Measurements from ENCODE around the gene IMPACT. TPM values are rescaled to one million over a fixed set of nuclear protein-coding genes. Genes with fewer than 3 reads are reported as not detected.

The IMPACT gene
- total and polyA plus RNA-seq, 2 of the 4 experiments (the other 2 are of a cell fraction), result 11.8 to 13.8 TPM

DNA sequence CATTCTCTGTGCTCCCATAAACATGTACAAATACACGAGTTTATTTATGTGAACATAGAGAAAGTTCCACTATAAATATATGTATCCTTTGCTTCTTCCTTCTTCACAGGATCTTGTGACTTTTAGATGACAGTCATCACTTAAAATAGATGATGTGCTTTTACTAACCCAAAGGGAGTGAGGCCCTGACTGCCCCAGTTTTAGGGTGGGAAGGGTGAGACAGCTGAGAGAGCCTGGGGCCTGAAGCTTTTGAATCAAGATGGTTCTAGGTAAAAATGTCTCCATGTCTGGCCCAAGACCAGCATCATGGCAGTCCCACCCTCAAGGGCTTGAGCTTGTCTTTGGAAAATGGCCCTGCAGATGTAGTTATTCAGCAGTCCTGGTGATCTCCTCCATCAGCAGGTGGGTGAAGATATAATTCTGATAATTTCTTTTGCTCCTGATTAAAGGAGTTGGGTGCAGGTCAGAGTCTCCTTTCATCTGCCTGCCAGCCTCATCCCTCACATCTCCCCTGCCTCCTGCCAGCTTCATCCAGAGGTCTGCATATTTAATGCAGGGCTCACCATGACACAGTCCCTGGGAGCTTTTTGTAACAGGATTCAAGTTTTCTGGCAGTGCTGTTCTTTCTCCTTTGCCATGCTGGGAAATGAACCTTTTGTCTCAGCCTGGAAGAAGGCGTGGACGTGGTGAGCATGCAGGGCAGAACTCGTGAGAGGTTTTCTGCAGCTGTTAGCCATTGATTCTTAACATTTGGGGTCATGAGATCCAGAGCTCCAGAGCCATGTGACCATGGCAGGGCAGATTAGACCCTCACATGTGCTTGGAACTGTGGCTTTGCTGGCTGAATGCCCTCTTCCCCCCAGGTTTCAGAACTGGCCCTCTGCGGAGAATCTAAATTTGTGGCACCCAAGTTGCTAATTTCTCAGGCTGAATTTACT is 36.6 kb downstream of the IMPACT start:
- ATAC-seq (ENCODE audit: low read depth) (no peak), DNase-seq (no peak)
- Histone ChIP-seq H4K5ac (ENCODE audit: low read depth, low read length) (no peak overlapping the region), H3K9me3 (ENCODE audit: control insufficient read depth, insufficient read depth, low read length) (no peaks in the 10 kb centered on the region), H3K4ac (ENCODE audit: low read depth, low read length) (no peak overlapping the region), H3K27ac (ENCODE audit: insufficient read depth, low read length) (no peak overlapping the region), H3K27me3 (ENCODE audit: control insufficient read depth, insufficient read depth, low read length) (no peaks in the 10 kb centered on the region; the same call in none of the 2 replicates), H3K79me1 (ENCODE audit: low read depth in 1 of 2, low read length in 2 of 2) (no peaks in the 10 kb centered on the region), H4K8ac (ENCODE audit: low read depth in 2 of 2, low read length in 2 of 2) (no peak overlapping the region), H3K56ac (ENCODE audit: extremely low read depth, insufficient read depth, low read length) (no peak overlapping the region), H3K36me3 (ENCODE audit: control insufficient read depth, insufficient read depth, low read length) (no peaks in the 10 kb centered on the region), H3K9me1 (ENCODE audit: insufficient read depth, low read length) (0 out of 2 replicates have a peak, but pooled peaks cover 2% of the 10 kb centered on the region), H2BK20ac (ENCODE audit: low read depth, low read length) (no peak overlapping the region), H3K23ac (ENCODE audit: low read depth, low read length) (no peak overlapping the region), H2BK5ac (ENCODE audit: low read depth, low read length, poor library complexity, severe bottlenecking) (no peak overlapping the region), H3K4me1 (ENCODE audit: control insufficient read depth, insufficient read depth, low read length) (no peaks in the 10 kb centered on the region), H2AFZ (replicated peaks; ENCODE audit: low read length, poor library complexity) (no peak overlapping the region), H3K9ac (ENCODE audit: low read depth, low read length) (no peak overlapping the region), H3K4me3 (ENCODE audit: insufficient read depth, low read depth, low read length) (no peak overlapping the region), H2BK120ac (ENCODE audit: low read depth, low read length) (no peak overlapping the region), H4K91ac (ENCODE audit: insufficient read depth, low read depth, low read length) (no peak overlapping the region), H3K14ac (replicated peaks; ENCODE audit: low read depth, low read length) (no peak overlapping the region), H4K20me1 (ENCODE audit: insufficient read depth, low read length) (no peaks in the 10 kb centered on the region), H2BK15ac (ENCODE audit: low read depth, low read length) (no peak overlapping the region), H2AK5ac (ENCODE audit: low read depth, low read length) (no peak overlapping the region), H3K18ac (ENCODE audit: low read depth, low read length) (no peak overlapping the region), H2AK9ac (replicated peaks; ENCODE audit: low read depth, low read length, poor library complexity) (no peak overlapping the region), H3K4me2 (ENCODE audit: low read depth, low read length) (no peak overlapping the region)
- ChIA-PET CTCF (interaction anchor here (0.6 kb wide), 1 partner anchor 29 kb away, joined by 6 read pairs; no protein-coding TSS in a partner anchor), POLR2A (ENCODE audit: unreplicated experiment) (no interaction called here)
- WGBS, 2 experiments (ENCODE audit: extremely low coverage in 2 of 2, insufficient read length in 1 of 2), result no CpG with 5 or more reads among the region's 5 CpGs
- dilution Hi-C loops (cut with HindIII; ENCODE audit: low sequenced_read_pairs, unreplicated experiment) (no loop called here), intact Hi-C loops (cut with micrococcal nuclease) (no loop called here), in situ Hi-C loops (cut with MboI; ENCODE audit: low sequenced_read_pairs) (no loop called here)
- no peak for TF ChIP-seq SMC3 (IDR thresholded peaks at IDR 0.05; ENCODE audit: low read depth, low read length)
- TF ChIP-seq RAD21 (IDR thresholded peaks at IDR 0.05; ENCODE audit: low read length), result no peak
- TF ChIP-seq FOS (IDR thresholded peaks at IDR 0.05; ENCODE audit: low read depth, low read length), result no peak
- no peak for TF ChIP-seq MAFK (IDR thresholded peaks at IDR 0.05; ENCODE audit: low read depth, low read length)
- TF ChIP-seq MAZ (IDR thresholded peaks at IDR 0.05; ENCODE audit: borderline replicate concordance, low read depth, low read length), result no peak
- no peak for TF ChIP-seq RFX5 (IDR thresholded peaks at IDR 0.05; ENCODE audit: low read depth, low read length)
- TF ChIP-seq POLR2A (IDR thresholded peaks at IDR 0.05; ENCODE audit: low read depth, low read length), result no peak
- TF ChIP-seq, protein P1, sequence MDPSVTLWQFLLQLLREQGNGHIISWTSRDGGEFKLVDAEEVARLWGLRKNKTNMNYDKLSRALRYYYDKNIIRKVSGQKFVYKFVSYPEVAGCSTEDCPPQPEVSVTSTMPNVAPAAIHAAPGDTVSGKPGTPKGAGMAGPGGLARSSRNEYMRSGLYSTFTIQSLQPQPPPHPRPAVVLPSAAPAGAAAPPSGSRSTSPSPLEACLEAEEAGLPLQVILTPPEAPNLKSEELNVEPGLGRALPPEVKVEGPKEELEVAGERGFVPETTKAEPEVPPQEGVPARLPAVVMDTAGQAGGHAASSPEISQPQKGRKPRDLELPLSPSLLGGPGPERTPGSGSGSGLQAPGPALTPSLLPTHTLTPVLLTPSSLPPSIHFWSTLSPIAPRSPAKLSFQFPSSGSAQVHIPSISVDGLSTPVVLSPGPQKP (IDR thresholded peaks at IDR 0.05; ENCODE audit: borderline replicate concordance, low read depth, low read length), result no peak
- TF ChIP-seq, protein P2, sequence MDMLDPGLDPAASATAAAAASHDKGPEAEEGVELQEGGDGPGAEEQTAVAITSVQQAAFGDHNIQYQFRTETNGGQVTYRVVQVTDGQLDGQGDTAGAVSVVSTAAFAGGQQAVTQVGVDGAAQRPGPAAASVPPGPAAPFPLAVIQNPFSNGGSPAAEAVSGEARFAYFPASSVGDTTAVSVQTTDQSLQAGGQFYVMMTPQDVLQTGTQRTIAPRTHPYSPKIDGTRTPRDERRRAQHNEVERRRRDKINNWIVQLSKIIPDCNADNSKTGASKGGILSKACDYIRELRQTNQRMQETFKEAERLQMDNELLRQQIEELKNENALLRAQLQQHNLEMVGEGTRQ (IDR thresholded peaks at IDR 0.05; ENCODE audit: low read depth, low read length), result no peak
- no peak for TF ChIP-seq MXI1 (IDR thresholded peaks at IDR 0.05; ENCODE audit: borderline replicate concordance, low read depth, low read length)
- no peak for TF ChIP-seq NFE2L2 (IDR thresholded peaks at IDR 0.05; ENCODE audit: low read depth, low read length)
- no peak for TF ChIP-seq CEBPB (IDR thresholded peaks at IDR 0.05; ENCODE audit: low read depth, low read length)
- no peak for TF ChIP-seq CHD1 (IDR thresholded peaks at IDR 0.05; ENCODE audit: low read depth, low read length)
- TF ChIP-seq RCOR1 (IDR thresholded peaks at IDR 0.05; ENCODE audit: insufficient replicate concordance, low read length), result no peak
- BruUV-seq (replicated peaks), result no TSS peak
